SK-N-SH treated with all-trans-retinoic acid at 6 μM for 48 hours (cell line): ENCODE measurements around the gene BABAM1.
"Not testable (repeated sequence)": the region's sequence is repeated elsewhere in the genome, so short reads cannot be mapped to it uniquely, and the experiment has no call there.

ENCODE experiments used
- ATAC-seq: fragments of 200-7000 bp; cut with Tn5 transposase; 3 replicates; pipeline ENCODE4 v1.9.1; 2020; ENCODE audit warnings: mild to moderate bottlenecking, moderate library complexity
- BACH2 ChIP-seq: fragments of 250-450 bp; sonication (Bioruptor Pico); IDR thresholded peaks from 2 replicates; pipeline ENCODE4 v1.9.0; 2021; ENCODE audit warnings: mild to moderate bottlenecking, borderline replicate concordance
- GLIS3 ChIP-seq: fragments of 250-450 bp; sonication (Bioruptor Pico); IDR thresholded peaks from 2 replicates; pipeline ENCODE4 v1.5.0; 2020; ENCODE audit warnings: mild to moderate bottlenecking, moderate library complexity
- ISL1 ChIP-seq: fragments of 250-450 bp; sonication (Bioruptor Pico); IDR thresholded peaks from 2 replicates; pipeline ENCODE4 v2.1.2; 2022; ENCODE audit warnings: mild to moderate bottlenecking, moderate library complexity
- OSR1 ChIP-seq: fragments of 250-450 bp; sonication (Bioruptor Pico); IDR thresholded peaks from 2 replicates; pipeline ENCODE4 v1.8.0; 2022; ENCODE audit warnings: moderate library complexity, mild to moderate bottlenecking, inconsistent platforms
- PPARA ChIP-seq: fragments of 250-450 bp; sonication (Bioruptor Pico); IDR thresholded peaks from 2 replicates; pipeline ENCODE4 v1.5.0; 2020; ENCODE audit warnings: mild to moderate bottlenecking, borderline replicate concordance
- RARB ChIP-seq: fragments of 250-450 bp; sonication (Bioruptor Pico); IDR thresholded peaks from 2 replicates; pipeline ENCODE4 v1.8.0; 2021; ENCODE audit warnings: mild to moderate bottlenecking, moderate library complexity
- SNAI2 ChIP-seq: fragments of 250-450 bp; sonication (Bioruptor Pico); IDR thresholded peaks from 2 replicates; pipeline ENCODE4 v1.5.0; 2020; ENCODE audit warnings: mild to moderate bottlenecking, moderate library complexity
- TCF4 ChIP-seq: fragments of 250-450 bp; sonication (Bioruptor Pico); IDR thresholded peaks from 2 replicates; pipeline ENCODE4 v1.8.0; 2021; ENCODE audit warnings: mild to moderate bottlenecking, moderate library complexity, borderline replicate concordance
- TOX ChIP-seq: fragments of 250-450 bp; sonication (Bioruptor Pico); IDR thresholded peaks from 2 replicates; pipeline ENCODE4 v1.8.0; 2021; ENCODE audit warnings: mild to moderate bottlenecking, moderate library complexity, borderline replicate concordance
- ZC3H10 ChIP-seq: fragments of 250-450 bp; sonication (Bioruptor Pico); IDR thresholded peaks from 2 replicates; pipeline ENCODE4 v1.5.1; 2021; ENCODE audit warnings: mild to moderate bottlenecking, moderate library complexity
- ZFP3 ChIP-seq: fragments of 250-450 bp; sonication (Bioruptor Pico); IDR thresholded peaks from 2 replicates; pipeline ENCODE4 v1.5.0; 2020; ENCODE audit warnings: mild to moderate bottlenecking, moderate library complexity
- ZFP30 ChIP-seq: fragments of 450-650 bp; formaldehyde crosslinking; IDR thresholded peaks from 2 replicates; pipeline ENCODE4 v1.5.0; 2022; ENCODE audit warnings: mild to moderate bottlenecking, moderate library complexity
- ZNF70 ChIP-seq: fragments of 450-650 bp; formaldehyde crosslinking; IDR thresholded peaks from 2 replicates; pipeline ENCODE4 v1.5.0; 2020; ENCODE audit warnings: mild to moderate bottlenecking, moderate library complexity
- ZNF8 ChIP-seq: fragments of 450-650 bp; formaldehyde crosslinking; IDR thresholded peaks from 2 replicates; pipeline ENCODE4 v1.5.0; 2020; ENCODE audit warnings: mild to moderate bottlenecking, moderate library complexity
- TF ChIP-seq, protein P1 (sequence below): fragments of 250-450 bp; sonication (Bioruptor Pico); IDR thresholded peaks from 2 replicates; pipeline ENCODE4 v1.5.1; 2021; ENCODE audit warnings: mild to moderate bottlenecking, moderate library complexity
- TF ChIP-seq, protein P2 (sequence below): fragments of 250-450 bp; sonication (Bioruptor Pico); IDR thresholded peaks from 2 replicates; pipeline ENCODE4 v1.5.1; 2020; ENCODE audit warnings: low read depth, mild to moderate bottlenecking, moderate library complexity
- TF ChIP-seq, protein P3 (sequence below): fragments of 250-450 bp; sonication (Bioruptor Pico); IDR thresholded peaks from 2 replicates; pipeline ENCODE4 v1.8.0; 2020; ENCODE audit warnings: mild to moderate bottlenecking, moderate library complexity, borderline replicate concordance
- TF ChIP-seq, protein P4 (sequence below): fragments of 250-450 bp; sonication (Bioruptor Pico); IDR thresholded peaks from 2 replicates; pipeline ENCODE4 v1.5.0; 2020; ENCODE audit warnings: mild to moderate bottlenecking, moderate library complexity

The BABAM1 gene

DNA sequence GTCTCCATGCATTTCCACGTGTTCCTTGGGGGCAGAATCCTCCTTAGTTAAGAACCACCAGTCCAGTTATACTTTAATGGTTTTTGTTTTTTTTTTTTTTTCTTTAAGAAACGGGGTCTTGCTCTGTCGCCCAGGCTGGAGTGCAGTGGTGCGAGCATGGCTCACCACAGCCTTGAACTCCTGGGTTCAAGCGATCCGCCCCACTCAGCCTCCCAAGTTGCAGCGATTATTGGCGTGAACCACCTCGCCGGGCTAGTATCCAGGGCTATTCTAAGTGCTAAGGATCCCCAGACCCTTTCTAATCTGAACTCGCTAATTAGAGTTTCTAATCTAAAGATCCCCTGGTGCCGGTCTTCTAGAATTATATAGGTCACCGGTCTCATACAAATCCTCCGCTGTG is 26.4 kb downstream of the BABAM1 start:
- no peak for ATAC-seq
- TF ChIP-seq BACH2 (CRISPR knock-in tag), result no peak
- TF ChIP-seq RARB (CRISPR knock-in tag), result no peak
- TF ChIP-seq, protein P1, sequence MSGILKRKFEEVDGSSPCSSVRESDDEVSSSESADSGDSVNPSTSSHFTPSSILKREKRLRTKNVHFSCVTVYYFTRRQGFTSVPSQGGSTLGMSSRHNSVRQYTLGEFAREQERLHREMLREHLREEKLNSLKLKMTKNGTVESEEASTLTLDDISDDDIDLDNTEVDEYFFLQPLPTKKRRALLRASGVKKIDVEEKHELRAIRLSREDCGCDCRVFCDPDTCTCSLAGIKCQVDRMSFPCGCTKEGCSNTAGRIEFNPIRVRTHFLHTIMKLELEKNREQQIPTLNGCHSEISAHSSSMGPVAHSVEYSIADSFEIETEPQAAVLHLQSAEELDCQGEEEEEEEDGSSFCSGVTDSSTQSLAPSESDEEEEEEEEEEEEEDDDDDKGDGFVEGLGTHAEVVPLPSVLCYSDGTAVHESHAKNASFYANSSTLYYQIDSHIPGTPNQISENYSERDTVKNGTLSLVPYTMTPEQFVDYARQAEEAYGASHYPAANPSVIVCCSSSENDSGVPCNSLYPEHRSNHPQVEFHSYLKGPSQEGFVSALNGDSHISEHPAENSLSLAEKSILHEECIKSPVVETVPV (CRISPR knock-in tag), result no peak
- no peak for TF ChIP-seq PPARA (CRISPR knock-in tag)
- no peak for TF ChIP-seq SNAI2
- no peak for TF ChIP-seq GLIS3 (CRISPR knock-in tag)
- no peak for TF ChIP-seq TOX (CRISPR knock-in tag)
- TF ChIP-seq ZNF8 (CRISPR knock-in tag), result no peak
- TF ChIP-seq OSR1 (CRISPR knock-in tag), result no peak
- TF ChIP-seq, protein P2, sequence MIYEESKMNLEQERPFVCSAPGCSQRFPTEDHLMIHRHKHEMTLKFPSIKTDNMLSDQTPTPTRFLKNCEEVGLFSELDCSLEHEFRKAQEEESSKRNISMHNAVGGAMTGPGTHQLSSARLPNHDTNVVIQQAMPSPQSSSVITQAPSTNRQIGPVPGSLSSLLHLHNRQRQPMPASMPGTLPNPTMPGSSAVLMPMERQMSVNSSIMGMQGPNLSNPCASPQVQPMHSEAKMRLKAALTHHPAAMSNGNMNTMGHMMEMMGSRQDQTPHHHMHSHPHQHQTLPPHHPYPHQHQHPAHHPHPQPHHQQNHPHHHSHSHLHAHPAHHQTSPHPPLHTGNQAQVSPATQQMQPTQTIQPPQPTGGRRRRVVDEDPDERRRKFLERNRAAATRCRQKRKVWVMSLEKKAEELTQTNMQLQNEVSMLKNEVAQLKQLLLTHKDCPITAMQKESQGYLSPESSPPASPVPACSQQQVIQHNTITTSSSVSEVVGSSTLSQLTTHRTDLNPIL (CRISPR knock-in tag), result no peak
- no peak for TF ChIP-seq TCF4 (CRISPR knock-in tag)
- TF ChIP-seq ZFP30 (CRISPR knock-in tag), result no peak
- TF ChIP-seq ZNF70 (CRISPR knock-in tag), result no peak
- TF ChIP-seq ISL1 (CRISPR knock-in tag), result no peak
- TF ChIP-seq, protein P3, sequence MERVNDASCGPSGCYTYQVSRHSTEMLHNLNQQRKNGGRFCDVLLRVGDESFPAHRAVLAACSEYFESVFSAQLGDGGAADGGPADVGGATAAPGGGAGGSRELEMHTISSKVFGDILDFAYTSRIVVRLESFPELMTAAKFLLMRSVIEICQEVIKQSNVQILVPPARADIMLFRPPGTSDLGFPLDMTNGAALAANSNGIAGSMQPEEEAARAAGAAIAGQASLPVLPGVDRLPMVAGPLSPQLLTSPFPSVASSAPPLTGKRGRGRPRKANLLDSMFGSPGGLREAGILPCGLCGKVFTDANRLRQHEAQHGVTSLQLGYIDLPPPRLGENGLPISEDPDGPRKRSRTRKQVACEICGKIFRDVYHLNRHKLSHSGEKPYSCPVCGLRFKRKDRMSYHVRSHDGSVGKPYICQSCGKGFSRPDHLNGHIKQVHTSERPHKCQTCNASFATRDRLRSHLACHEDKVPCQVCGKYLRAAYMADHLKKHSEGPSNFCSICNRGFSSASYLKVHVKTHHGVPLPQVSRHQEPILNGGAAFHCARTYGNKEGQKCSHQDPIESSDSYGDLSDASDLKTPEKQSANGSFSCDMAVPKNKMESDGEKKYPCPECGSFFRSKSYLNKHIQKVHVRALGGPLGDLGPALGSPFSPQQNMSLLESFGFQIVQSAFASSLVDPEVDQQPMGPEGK (CRISPR knock-in tag), result no peak
- no peak for TF ChIP-seq ZFP3 (CRISPR knock-in tag)
- TF ChIP-seq, all 23 proteins: peak for 0

DNA sequence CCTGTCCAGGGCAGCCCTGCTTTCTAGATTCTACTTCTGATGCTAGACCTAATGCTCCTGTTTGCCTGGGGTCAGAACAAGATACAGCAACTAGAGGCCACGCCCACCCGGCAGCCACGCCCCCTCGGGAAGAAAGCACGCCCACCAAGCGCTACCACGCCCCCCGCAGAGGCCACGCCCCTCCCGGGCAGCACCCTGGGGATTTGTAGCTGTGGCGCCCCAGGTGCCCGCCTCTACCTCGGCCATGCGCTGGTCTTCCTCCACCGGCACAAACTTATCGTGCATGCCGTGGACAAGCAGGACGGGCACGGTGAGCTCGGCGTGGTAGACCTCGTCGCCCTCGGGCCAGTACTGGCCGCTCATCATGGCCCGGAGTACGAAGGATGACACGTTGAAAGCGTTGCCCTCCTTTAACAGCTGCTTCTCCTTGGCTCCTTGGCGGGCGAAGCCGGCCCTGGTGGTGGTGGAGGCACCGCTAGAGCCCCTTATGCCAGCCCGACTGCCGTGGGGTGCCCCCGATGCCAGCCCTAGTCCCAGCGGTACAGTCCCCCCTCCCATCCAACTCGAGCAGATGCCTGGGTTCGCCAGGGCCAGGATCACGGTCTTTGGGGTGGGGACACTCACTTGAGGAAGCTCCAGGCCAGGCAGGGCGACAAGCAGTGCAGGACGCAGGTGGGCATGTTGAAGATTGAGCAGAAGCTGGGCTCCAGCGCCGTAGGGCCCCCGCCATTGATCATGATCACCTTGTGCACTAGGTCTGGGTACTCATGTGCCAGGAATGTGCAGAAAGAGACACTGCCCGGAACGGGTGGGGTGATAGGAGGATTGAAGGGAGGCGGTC is 27.0 kb downstream of the BABAM1 start:
- no peak for ATAC-seq
- no peak for TF ChIP-seq ZC3H10
- no peak for TF ChIP-seq ZFP3 (CRISPR knock-in tag)
- no peak for TF ChIP-seq TOX (CRISPR knock-in tag)
- TF ChIP-seq, protein P2 (CRISPR knock-in tag), result no peak
- no peak for TF ChIP-seq ZNF8 (CRISPR knock-in tag)
- TF ChIP-seq, protein P1 (CRISPR knock-in tag), result no peak
- TF ChIP-seq GLIS3 (CRISPR knock-in tag), result no peak

DNA sequence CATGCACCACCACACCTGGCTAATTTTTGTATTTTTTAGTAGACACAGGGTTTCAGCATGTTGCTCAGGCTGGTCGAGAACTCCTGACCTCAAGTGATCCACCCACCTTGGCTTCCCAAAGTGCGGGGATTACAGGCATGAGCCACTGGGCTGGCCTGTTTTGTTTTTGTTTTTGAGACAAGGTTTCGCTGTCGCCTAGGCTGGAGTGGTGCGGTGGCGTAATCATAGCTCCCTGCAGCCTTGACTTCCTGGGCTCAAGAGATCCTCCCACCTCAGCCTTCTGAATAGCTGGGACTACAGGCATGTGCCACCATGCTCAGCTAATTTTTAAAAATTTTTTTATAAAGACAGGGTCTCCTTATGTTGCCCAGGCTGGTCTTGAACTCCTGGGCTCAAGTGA is 28.3 kb downstream of the BABAM1 start:
- ATAC-seq, result not testable (repeated sequence)

DNA sequence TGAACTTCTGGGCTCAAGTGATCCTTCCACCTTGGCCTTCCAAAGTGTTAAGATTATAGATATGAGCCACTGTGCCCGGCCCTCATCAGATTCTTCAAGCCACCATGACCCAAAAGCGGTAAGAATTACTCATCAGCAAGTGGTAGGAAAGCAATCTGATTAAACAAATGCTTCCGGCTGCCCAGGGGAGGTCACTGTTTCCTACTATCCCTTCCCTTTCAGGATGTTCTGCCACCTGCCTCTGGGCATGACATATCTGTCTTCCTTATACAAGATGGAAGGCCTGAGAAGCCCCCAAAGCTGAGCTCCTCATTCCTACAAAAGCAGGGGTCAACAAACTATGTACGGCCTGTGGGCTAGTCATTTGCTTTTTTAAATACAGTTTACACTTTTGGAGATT is 29.0 kb downstream of the BABAM1 start:
- TF ChIP-seq, protein P1 (CRISPR knock-in tag), result no peak
- no peak for TF ChIP-seq BACH2 (CRISPR knock-in tag)
- TF ChIP-seq, protein P4, sequence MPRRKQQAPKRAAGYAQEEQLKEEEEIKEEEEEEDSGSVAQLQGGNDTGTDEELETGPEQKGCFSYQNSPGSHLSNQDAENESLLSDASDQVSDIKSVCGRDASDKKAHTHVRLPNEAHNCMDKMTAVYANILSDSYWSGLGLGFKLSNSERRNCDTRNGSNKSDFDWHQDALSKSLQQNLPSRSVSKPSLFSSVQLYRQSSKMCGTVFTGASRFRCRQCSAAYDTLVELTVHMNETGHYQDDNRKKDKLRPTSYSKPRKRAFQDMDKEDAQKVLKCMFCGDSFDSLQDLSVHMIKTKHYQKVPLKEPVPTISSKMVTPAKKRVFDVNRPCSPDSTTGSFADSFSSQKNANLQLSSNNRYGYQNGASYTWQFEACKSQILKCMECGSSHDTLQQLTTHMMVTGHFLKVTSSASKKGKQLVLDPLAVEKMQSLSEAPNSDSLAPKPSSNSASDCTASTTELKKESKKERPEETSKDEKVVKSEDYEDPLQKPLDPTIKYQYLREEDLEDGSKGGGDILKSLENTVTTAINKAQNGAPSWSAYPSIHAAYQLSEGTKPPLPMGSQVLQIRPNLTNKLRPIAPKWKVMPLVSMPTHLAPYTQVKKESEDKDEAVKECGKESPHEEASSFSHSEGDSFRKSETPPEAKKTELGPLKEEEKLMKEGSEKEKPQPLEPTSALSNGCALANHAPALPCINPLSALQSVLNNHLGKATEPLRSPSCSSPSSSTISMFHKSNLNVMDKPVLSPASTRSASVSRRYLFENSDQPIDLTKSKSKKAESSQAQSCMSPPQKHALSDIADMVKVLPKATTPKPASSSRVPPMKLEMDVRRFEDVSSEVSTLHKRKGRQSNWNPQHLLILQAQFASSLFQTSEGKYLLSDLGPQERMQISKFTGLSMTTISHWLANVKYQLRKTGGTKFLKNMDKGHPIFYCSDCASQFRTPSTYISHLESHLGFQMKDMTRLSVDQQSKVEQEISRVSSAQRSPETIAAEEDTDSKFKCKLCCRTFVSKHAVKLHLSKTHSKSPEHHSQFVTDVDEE, result no peak
- no peak for ATAC-seq
